CD4-positive, CD25-positive, alpha-beta regulatory T cell (primary cell): ENCODE data around the gene CCNJL. TPM values are rescaled to one million over a fixed set of nuclear protein-coding genes. Genes with fewer than 3 reads are reported as not detected.

Source experiments
- ATAC-seq, 2 donors: fragments of 150-1000 bp; cut with Tn5 transposase; one replicate each; pipeline ENCODE4 v1.10.0; 2021; ENCODE audit warnings: low read depth in 2 of 2, moderate number of reproducible peaks in 2 of 2, moderate library complexity in 1 of 2
- DNase-seq, 3 donors: peaks; one replicate each; pipeline versions ENCODE4 v3.0.0 to v3.0.0-alpha.2; 2012 to 2022; ENCODE audit warnings: mixed read lengths in 1 of 3
- H3K27ac ChIP-seq: one replicate; pipeline ENCODE4 v1.7.0; 2013; ENCODE audit warnings: mild to moderate bottlenecking, low read length; ENCODE audit not compliant: insufficient read depth, poor library complexity, severe bottlenecking
- H3K27me3 ChIP-seq: one replicate; pipeline ENCODE4 v1.7.0; 2013; ENCODE audit warnings: low read length; ENCODE audit not compliant: control insufficient read depth, insufficient read depth
- H3K36me3 ChIP-seq: one replicate; pipeline ENCODE4 v1.7.0; 2013; ENCODE audit warnings: mild to moderate bottlenecking, low read length, moderate library complexity; ENCODE audit not compliant: control insufficient read depth, insufficient read depth
- H3K4me1 ChIP-seq: 2 replicates; pipeline ENCODE4 v1.7.0; 2013; ENCODE audit warnings: mild to moderate bottlenecking, low read length; ENCODE audit not compliant: insufficient read depth, control insufficient read depth, poor library complexity, severe bottlenecking
- H3K4me3 ChIP-seq: one replicate; pipeline ENCODE4 v1.7.0; 2013; ENCODE audit warnings: low read depth, mild to moderate bottlenecking, low read length, moderate library complexity
- H3K9me3 ChIP-seq, 2 experiments: 1 replicate in 1 of 2; 2 replicates in 1 of 2; pipeline ENCODE4 v1.7.0; 2013; ENCODE audit warnings: low read length in 2 of 2, mild to moderate bottlenecking in 1 of 2, moderate library complexity in 1 of 2; ENCODE audit not compliant: control insufficient read depth in 2 of 2
- H3K27ac Mint-ChIP-seq, 3 donors: one replicate each; pipeline ENCODE4 v1.8.0; 2020 to 2022; ENCODE audit warnings: mild to moderate bottlenecking in 3 of 3, mixed read lengths in 3 of 3, moderate library complexity in 2 of 3
- H3K27me3 Mint-ChIP-seq: one replicate; pipeline ENCODE4 v1.8.0; 2022; ENCODE audit warnings: mild to moderate bottlenecking, mixed read lengths
- H3K36me3 Mint-ChIP-seq: one replicate; pipeline ENCODE4 v1.8.0; 2020; ENCODE audit warnings: mixed read lengths
- H3K4me1 Mint-ChIP-seq, 4 donors: one replicate each; pipeline ENCODE4 v1.8.0; 2020 to 2022; ENCODE audit warnings: mixed read lengths in 4 of 4, mild to moderate bottlenecking in 1 of 4
- H3K4me3 Mint-ChIP-seq, 4 donors: one replicate each; pipeline ENCODE4 v1.8.0; 2020 to 2022; ENCODE audit warnings: mild to moderate bottlenecking in 4 of 4, mixed read lengths in 4 of 4, moderate library complexity in 3 of 4
- H3K9me3 Mint-ChIP-seq, 7 donors: one replicate each; pipeline ENCODE4 v1.8.0; 2020 to 2022; ENCODE audit warnings: mixed read lengths in 7 of 7, mild to moderate bottlenecking in 3 of 7, moderate library complexity in 2 of 7
- polyA plus RNA-seq, 4 donors: library from polyadenylated mRNA; unstranded; fragments of 300-500 nt; fragmentation: Illumina TruSeq; gene quantifications; one replicate each; pipeline ENCODE4 v1.2.3, GENCODE V29; 2021
- total RNA-seq: library from RNA; stranded (reverse); gene quantifications from one replicate; pipeline ENCODE4 v1.2.3, GENCODE V29; 2022

The CCNJL gene
- total and polyA plus RNA-seq, 5 donors from 2014 or later, result not detected

DNA sequence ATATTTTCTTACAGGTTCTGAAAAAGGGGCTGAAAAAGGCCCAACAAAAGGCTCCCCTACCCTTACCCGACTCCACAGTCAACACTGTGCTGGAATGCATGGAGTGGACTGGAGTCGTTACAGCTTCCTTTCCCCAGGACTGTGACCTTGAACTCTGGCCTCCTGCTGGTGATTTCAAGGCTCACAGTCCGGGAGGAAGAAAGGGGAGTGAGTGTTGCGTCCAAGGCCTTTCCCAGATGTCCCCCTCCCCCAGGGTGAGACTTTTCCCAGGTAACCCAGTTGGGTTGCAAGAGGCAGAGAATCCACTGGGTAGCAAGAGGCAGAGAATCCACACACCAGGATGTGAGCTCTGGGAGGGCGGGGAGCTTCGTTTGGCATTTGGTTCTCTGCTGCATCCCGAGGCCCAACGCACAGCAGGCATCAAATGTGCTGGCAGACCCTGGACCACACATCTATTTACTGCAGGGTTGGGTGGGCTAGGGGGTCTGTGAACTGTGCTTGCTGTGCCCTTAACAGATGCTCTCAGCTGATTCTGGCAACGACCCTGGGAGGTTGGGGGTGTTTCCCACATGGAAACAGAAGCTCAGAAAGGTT, 45.5 kb downstream of the CCNJL start:
- no peaks in the 10 kb centered on the region for H3K36me3 Mint-ChIP-seq
- peaks cover 0 to 2% (median 0%) of the 10 kb centered on the region in 4 donors for H3K4me1 Mint-ChIP-seq
- no peak overlapping the region for H3K27ac Mint-ChIP-seq
- H3K27me3 ChIP-seq, result no peaks in the 10 kb centered on the region
- DNase-seq (no peak), ATAC-seq (no peak)
- no peak overlapping the region for H3K4me3 Mint-ChIP-seq
- no peak overlapping the region for H3K4me3 ChIP-seq
- no peaks in the 10 kb centered on the region for H3K9me3 ChIP-seq
- no peak overlapping the region for H3K27ac ChIP-seq
- H3K9me3 Mint-ChIP-seq, result no peaks in the 10 kb centered on the region
- H3K27me3 Mint-ChIP-seq, result peaks cover 9% of the 10 kb centered on the region
- H3K4me1 ChIP-seq, result no peaks in the 10 kb centered on the region
- H3K36me3 ChIP-seq, result no peaks in the 10 kb centered on the region

DNA sequence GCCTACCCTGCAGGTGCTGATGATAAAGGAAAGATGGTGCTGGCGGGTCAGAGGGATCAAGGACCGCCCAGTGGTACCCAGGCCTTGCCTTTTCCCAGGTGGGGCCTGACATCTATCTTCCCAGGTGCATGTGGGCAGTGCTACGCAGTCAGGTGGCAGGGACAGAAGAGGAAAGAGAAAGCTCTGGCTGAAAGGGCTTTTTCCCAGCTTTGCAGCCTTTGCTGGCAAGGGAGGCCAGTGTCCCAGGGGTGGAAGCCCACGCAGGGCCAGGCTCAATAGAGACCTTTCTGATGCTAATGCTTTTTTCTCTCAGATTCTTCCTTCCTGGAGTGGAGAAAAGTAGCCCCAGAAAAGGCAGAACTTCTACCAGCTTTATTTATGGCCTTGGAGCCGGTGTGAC, 46.3 kb downstream of the CCNJL start:
- Histone ChIP-seq H3K27ac (no peak overlapping the region), H3K27me3 (no peaks in the 10 kb centered on the region), H3K9me3 (no peaks in the 10 kb centered on the region), H3K4me1 (no peaks in the 10 kb centered on the region), H3K4me3 (no peak overlapping the region), H3K36me3 (no peaks in the 10 kb centered on the region)
- Mint-ChIP-seq H3K4me3 (no peak overlapping the region), H3K4me1 (peaks cover 0 to 2% (median 0%) of the 10 kb centered on the region in 4 donors), H3K27me3 (peaks cover 9% of the 10 kb centered on the region), H3K36me3 (no peaks in the 10 kb centered on the region), H3K27ac (no peak overlapping the region), H3K9me3 (no peaks in the 10 kb centered on the region)
- no peak for DNase-seq
- no peak for ATAC-seq

DNA sequence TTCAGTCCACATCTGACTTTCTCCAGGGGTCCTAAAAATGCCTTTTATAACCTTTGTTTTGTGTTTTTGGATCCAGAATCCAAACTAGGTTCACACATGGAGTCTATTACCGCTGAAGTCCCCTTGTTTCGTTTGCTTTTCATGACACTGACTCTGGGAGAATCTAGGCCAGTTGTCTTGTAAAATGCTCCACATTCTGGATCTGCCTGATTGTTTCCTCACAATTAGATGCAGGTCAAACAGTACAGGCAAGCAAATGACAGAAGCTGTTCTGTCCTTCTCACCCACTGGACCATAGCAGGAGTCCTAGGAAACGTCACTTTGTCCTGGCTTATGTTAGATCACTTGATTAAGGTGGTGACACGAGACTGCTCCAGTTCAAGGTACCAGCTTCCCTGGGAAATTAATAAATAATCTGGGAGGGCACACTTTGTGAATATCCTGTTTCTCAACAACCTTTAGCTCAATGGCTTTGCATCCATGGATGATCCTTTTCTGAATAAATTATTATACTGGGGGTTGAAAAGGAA, 49.0 kb downstream of the CCNJL start:
- no peak for ATAC-seq
- no peaks in the 10 kb centered on the region for H3K4me1 ChIP-seq
- H3K36me3 ChIP-seq, result no peaks in the 10 kb centered on the region
- Mint-ChIP-seq H3K4me1 (peaks cover 0 to 2% (median 0%) of the 10 kb centered on the region in 4 donors), H3K9me3 (no peaks in the 10 kb centered on the region), H3K27ac (peak overlapping the region in 1 of 3 donors; percentile 28), H3K27me3 (peaks cover 5% of the 10 kb centered on the region), H3K36me3 (no peaks in the 10 kb centered on the region), H3K4me3 (no peak overlapping the region)
- H3K27ac ChIP-seq, result no peak overlapping the region
- no peaks in the 10 kb centered on the region for H3K9me3 ChIP-seq
- H3K4me3 ChIP-seq, result no peak overlapping the region
- no peaks in the 10 kb centered on the region for H3K27me3 ChIP-seq
- DNase-seq, result no peak

DNA sequence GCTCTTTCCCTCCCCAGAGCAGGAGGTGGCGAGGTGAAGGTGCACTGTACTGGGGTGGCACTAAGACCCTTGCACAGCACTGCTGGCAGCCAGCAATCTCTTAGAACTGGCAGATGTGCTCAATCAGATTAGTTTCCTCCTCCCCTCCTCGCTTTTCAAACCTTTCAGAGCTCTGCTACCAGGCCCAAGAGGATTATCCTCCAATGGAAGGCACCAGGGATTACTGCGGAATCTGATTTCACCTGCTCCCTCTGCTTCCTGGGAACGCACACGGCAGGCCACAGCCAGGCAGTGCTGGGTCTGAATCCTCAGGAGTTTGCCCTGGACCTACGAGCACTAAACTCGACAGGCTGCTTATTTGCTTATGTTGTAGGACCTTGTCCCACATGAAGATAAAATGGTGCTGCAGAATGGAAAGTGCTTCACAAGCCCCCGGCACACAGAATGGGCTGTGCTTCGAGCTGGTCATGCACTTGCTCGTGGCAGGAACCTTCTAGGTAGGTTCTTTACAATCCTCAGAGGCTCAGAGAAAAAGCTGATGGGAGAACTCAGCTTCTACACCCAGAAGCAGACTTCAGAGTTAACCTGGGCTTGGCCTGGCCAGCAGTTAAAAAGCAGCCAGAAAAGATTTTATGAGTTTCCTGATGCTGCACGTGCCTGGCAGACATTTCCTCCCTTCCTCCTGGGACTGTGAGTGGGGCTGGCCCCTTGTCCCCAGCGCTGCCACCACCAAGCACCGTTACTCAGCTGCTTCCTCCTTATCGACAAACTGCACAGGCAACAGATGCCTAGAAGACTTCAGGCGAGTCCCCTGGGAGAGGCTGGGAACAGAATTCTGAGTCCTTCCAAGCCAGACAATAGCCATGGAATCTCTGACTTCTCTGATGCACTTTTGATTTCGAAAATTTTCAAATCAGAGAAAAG, 50.0 kb downstream of the CCNJL start:
- Histone ChIP-seq H3K36me3 (no peaks in the 10 kb centered on the region), H3K27ac (no peak overlapping the region), H3K9me3 (no peaks in the 10 kb centered on the region), H3K27me3 (no peaks in the 10 kb centered on the region), H3K4me3 (no peak overlapping the region), H3K4me1 (no peaks in the 10 kb centered on the region)
- Mint-ChIP-seq H3K36me3 (no peaks in the 10 kb centered on the region), H3K4me3 (no peak overlapping the region), H3K4me1 (peaks cover 0 to 2% (median 0%) of the 10 kb centered on the region in 4 donors), H3K27ac (no peak overlapping the region), H3K9me3 (no peaks in the 10 kb centered on the region), H3K27me3 (no peaks in the 10 kb centered on the region)
- ATAC-seq (no peak), DNase-seq (no peak)

DNA sequence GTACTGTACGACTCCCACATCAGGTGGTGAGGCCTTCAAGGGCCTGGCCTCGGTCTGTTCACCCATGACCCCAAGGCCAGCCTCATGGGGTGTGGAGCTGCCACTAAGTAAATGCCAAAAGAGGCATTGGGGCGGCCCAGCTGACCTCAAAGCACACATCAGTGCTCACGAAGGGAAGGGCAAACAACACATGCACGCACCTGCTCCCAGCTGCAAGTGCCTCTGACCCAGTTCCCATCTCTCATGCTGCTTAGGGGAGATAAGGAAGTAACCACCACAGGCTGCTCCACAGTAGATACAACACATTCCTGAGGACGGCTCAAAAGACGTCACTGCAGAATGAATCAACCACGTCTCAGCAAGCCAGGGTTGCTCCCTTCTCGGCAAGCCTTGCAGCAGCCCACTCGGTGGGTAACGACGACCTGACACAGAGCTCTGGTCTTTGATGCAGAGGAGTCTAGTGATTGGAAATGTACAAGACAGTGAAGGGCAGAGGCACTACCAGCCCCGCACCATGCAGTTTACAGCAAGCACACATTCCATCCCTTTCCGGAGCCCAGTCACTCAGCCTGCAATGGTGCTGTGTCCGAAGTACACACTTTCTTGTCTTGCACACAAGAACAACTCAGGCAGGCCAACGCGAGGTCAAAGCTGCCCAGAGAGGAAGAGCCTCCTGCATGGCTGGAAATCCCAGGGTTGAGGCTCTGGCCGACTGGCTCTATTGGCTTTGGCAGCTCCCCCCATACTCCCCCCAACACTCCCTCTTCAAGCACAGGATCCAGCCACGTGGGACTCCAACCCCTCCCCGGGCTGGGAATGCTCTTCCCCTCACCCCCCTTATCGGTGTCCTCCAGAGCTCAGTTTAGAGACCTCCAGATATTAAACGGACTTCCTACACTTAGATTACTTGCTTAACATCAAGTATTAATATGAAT, 51.2 kb downstream of the CCNJL start:
- no peaks in the 10 kb centered on the region for H3K27me3 Mint-ChIP-seq
- H3K27ac ChIP-seq, result no peak overlapping the region

DNA sequence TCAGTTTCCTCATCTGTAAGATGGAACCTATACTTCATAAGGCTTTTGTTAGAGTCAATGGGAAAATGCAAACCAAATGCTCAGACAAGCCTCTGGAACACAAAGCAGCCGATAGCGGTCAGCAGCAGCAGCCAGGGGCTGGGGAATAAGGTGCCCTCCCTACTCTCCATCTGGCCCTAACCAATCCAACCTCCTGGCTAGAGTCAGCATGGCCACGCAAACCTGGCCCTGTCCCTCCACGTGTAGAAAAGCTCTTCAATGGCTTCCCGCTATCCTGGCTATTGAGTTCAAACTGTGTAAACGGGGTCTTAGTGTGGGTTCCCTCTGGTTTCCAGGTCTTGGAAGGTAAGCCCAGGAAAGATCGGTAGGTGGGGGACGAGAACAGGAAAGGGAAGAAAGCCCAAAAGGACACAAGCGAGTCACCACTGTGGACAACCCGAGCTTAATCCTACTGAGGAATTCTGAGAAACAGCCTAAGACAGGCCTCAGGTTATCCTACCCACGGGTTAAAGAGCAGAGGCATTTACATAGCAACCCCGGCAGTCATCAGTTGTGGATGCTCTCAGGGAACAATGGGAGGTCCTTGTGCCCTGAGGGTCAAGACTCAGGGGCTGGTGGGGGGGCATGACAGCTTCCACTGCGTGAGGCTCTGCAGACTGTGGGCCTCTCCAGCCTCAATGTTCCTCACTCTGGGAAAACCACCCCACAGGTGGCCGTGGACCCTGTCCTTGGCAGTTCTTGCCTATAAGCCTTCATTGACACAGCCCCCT, 52.2 kb downstream of the CCNJL start:
- Histone ChIP-seq H3K4me3 (no peak overlapping the region), H3K27ac (no peak overlapping the region), H3K36me3 (no peaks in the 10 kb centered on the region), H3K27me3 (no peaks in the 10 kb centered on the region), H3K4me1 (no peaks in the 10 kb centered on the region), H3K9me3 (no peaks in the 10 kb centered on the region)
- DNase-seq, result no peak
- no peaks in the 10 kb centered on the region for H3K9me3 Mint-ChIP-seq
- no peak overlapping the region for H3K27ac Mint-ChIP-seq
- no peak for ATAC-seq
- no peaks in the 10 kb centered on the region for H3K36me3 Mint-ChIP-seq
- no peaks in the 10 kb centered on the region for H3K27me3 Mint-ChIP-seq
- H3K4me1 Mint-ChIP-seq, result peaks cover 0 to 2% (median 0%) of the 10 kb centered on the region in 4 donors
- no peak overlapping the region for H3K4me3 Mint-ChIP-seq

More for the DNA sequence above, 51.2 kb downstream of the CCNJL start:
- H3K27ac Mint-ChIP-seq, result no peak overlapping the region
- no peaks in the 10 kb centered on the region for H3K36me3 Mint-ChIP-seq
- ATAC-seq (peak in 1 of 2 donors; percentile 28), DNase-seq (no peak)
- H3K27me3 ChIP-seq, result no peaks in the 10 kb centered on the region
- no peaks in the 10 kb centered on the region for H3K9me3 ChIP-seq
- no peak overlapping the region for H3K4me3 Mint-ChIP-seq
- no peaks in the 10 kb centered on the region for H3K36me3 ChIP-seq
- H3K9me3 Mint-ChIP-seq, result no peaks in the 10 kb centered on the region
- H3K4me3 ChIP-seq, result no peak overlapping the region
- H3K4me1 ChIP-seq, result no peaks in the 10 kb centered on the region
- peaks cover 0 to 2% (median 0%) of the 10 kb centered on the region in 4 donors for H3K4me1 Mint-ChIP-seq

DNA sequence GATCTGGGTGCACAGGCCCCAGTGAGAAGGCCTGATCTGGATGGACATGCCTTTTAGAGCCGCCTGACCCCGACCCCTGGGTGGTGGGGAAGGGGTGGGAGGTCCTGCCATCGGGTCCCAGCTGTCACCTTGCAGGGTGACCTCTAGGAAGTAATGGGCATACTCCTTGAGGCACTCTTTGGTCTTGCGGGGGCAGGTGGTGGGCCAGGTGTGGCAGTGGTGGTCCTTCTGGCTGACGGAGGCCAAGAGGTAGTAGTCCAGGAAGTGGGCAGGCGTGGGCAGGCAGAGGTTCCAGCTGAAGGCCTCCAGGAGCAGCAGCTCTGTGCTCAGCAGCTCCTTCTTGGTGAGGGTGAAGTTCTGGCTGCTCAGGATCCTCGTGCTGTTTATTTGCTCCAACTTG, 53.0 kb downstream of the CCNJL start:
- H3K4me3 ChIP-seq, result no peak overlapping the region
- no peak overlapping the region for H3K4me3 Mint-ChIP-seq
- H3K4me1 Mint-ChIP-seq, result peaks cover 0 to 2% (median 0%) of the 10 kb centered on the region in 4 donors
- H3K4me1 ChIP-seq, result no peaks in the 10 kb centered on the region
- no peaks in the 10 kb centered on the region for H3K9me3 ChIP-seq
- H3K27ac ChIP-seq, result no peak overlapping the region
- H3K27ac Mint-ChIP-seq, result no peak overlapping the region
- no peaks in the 10 kb centered on the region for H3K36me3 ChIP-seq
- no peak for ATAC-seq
- no peak for DNase-seq
- H3K9me3 Mint-ChIP-seq, result no peaks in the 10 kb centered on the region
- no peaks in the 10 kb centered on the region for H3K36me3 Mint-ChIP-seq
- no peaks in the 10 kb centered on the region for H3K27me3 ChIP-seq
- H3K27me3 Mint-ChIP-seq, result no peaks in the 10 kb centered on the region
